AG09319 (cell line): ENCODE measurements around the gene CAVIN2.

ENCODE experiments used
- DNase-seq: peaks from one replicate; pipeline ENCODE4 v3.0.0-alpha.2; 2010; ENCODE audit warnings: low read depth; ENCODE audit errors: extremely low read depth
- CTCF ChIP-seq: IDR thresholded peaks from 2 replicates; pipeline ENCODE4 v1.5.1; 2011; ENCODE audit warnings: low read depth, mild to moderate bottlenecking, inconsistent platforms, low read length, moderate library complexity

The CAVIN2 gene

GRCh38 chr2:191836853-191837769 lies 9.8 kb downstream of the CAVIN2 start:
- DNase-seq, result no peak
- no peak for TF ChIP-seq CTCF

- no peak for TF ChIP-seq CTCF
- no peak for DNase-seq
Observed at GRCh38 chr2:191836471-191836852, 10.4 kb downstream of the CAVIN2 start.

- no peak for TF ChIP-seq CTCF
- DNase-seq, result no peak
Observed at GRCh38 chr2:191835539-191836350, 11.1 kb downstream of the CAVIN2 start.

- TF ChIP-seq CTCF, result no peak
Observed at GRCh38 chr2:191835100-191835499, 11.8 kb downstream of the CAVIN2 start.

GRCh38 chr2:191833356-191833755 lies 13.5 kb downstream of the CAVIN2 start:
- TF ChIP-seq CTCF, result no peak
- DNase-seq, result no peak

More at GRCh38 chr2:191835100-191835499, 11.8 kb downstream of the CAVIN2 start:
- DNase-seq, result no peak

GRCh38 chr2:191832668-191833067 lies 14.2 kb downstream of the CAVIN2 start:
- no peak for TF ChIP-seq CTCF
- no peak for DNase-seq
